GM12891 (cell line): ENCODE data around the gene LTBP3.
A peak's percentile ranks its signal among the peaks of the same experiment; 100 is the strongest.

Experiments used
- DNase-seq: peaks from one replicate; pipeline ENCODE4 v3.0.0; 2011; ENCODE audit warnings: low spot score; ENCODE audit not compliant: insufficient read length
- FAIRE-seq: peaks from 2 replicates; lab custom pipeline; 2011; peaks lifted over from hg19 to GRCh38; lab: Jason Lieb, UNC
- PAX5 ChIP-seq: IDR thresholded peaks from 2 replicates; pipeline ENCODE4 v1.6.1; 2011; ENCODE audit warnings: low read length, moderate library complexity, mild to moderate bottlenecking; ENCODE audit not compliant: insufficient read depth, severe bottlenecking
- POLR2A ChIP-seq: IDR thresholded peaks from 2 replicates; pipeline ENCODE4 v1.6.1; 2011; ENCODE audit warnings: low read depth, low read length, control low read depth
- POLR2AphosphoS5 ChIP-seq: IDR thresholded peaks from 2 replicates; pipeline ENCODE4 v1.6.1; 2011; ENCODE audit warnings: low read depth, low read length, control low read depth
- POU2F2 ChIP-seq: IDR thresholded peaks from 2 replicates; pipeline ENCODE4 v1.6.1; 2011; ENCODE audit warnings: low read depth, mild to moderate bottlenecking, control low read depth, low read length, moderate library complexity
- SPI1 ChIP-seq: IDR thresholded peaks from 2 replicates; pipeline ENCODE4 v1.6.1; 2011; ENCODE audit warnings: low read depth, low read length, control low read depth
- TAF1 ChIP-seq: IDR thresholded peaks from 2 replicates; pipeline ENCODE4 v1.6.1; 2011; ENCODE audit warnings: low read depth, low read length, control low read depth

LTBP3 gene

GRCh38 chr11:65586247-65586630 is 28.1 kb upstream of the LTBP3 start:
- TF ChIP-seq TAF1 (no peak), POLR2AphosphoS5 (no peak), POLR2A (no peak), PAX5 (no peak), SPI1 (no peak), POU2F2 (no peak)
- no peak for DNase-seq
- FAIRE-seq = no peak

GRCh38 chr11:65585396-65586246 is 27.5 kb upstream of the LTBP3 start:
- TF ChIP-seq POU2F2 (no peak), PAX5 (no peak), POLR2AphosphoS5 (no peak), SPI1 (no peak)
- FAIRE-seq (peak; percentile 16), DNase-seq (no peak)

GRCh38 chr11:65584723-65585171 is 26.6 kb upstream of the LTBP3 start:
- FAIRE-seq = no peak
- DNase-seq = no peak
- TF ChIP-seq POLR2A (no peak), SPI1 (no peak), POU2F2 (no peak), TAF1 (no peak), POLR2AphosphoS5 (no peak), PAX5 (no peak)

- DNase-seq (no peak), FAIRE-seq (no peak)
- TF ChIP-seq POU2F2 = no peak
- TF ChIP-seq POLR2AphosphoS5 = no peak
- no peak for TF ChIP-seq SPI1
- no peak for TF ChIP-seq TAF1
Observed at GRCh38 chr11:65584106-65584505, 25.9 kb upstream of the LTBP3 start.

GRCh38 chr11:65583589-65583988 is 25.4 kb upstream of the LTBP3 start:
- no peak for DNase-seq
- TF ChIP-seq POU2F2 (no peak), TAF1 (no peak), PAX5 (no peak), POLR2AphosphoS5 (no peak), POLR2A (no peak), SPI1 (no peak)
- FAIRE-seq = no peak

- no peak for DNase-seq
- TF ChIP-seq PAX5 (no peak), SPI1 (no peak), POLR2A (no peak), TAF1 (no peak), POLR2AphosphoS5 (no peak), POU2F2 (no peak)
- FAIRE-seq = no peak
Observed at GRCh38 chr11:65581928-65582327, 23.8 kb upstream of the LTBP3 start.

GRCh38 chr11:65580756-65581155 is 22.6 kb upstream of the LTBP3 start:
- no peak for DNase-seq
- no peak for FAIRE-seq
- TF ChIP-seq TAF1 = no peak
- TF ChIP-seq POLR2AphosphoS5 = no peak
- TF ChIP-seq PAX5 = no peak
- no peak for TF ChIP-seq POLR2A
- TF ChIP-seq POU2F2 = no peak
- TF ChIP-seq SPI1 = no peak

GRCh38 chr11:65580031-65580692 is 22.0 kb upstream of the LTBP3 start:
- TF ChIP-seq POLR2A (no peak), PAX5 (no peak), TAF1 (no peak), SPI1 (no peak), POU2F2 (no peak), POLR2AphosphoS5 (no peak)
- FAIRE-seq (no peak), DNase-seq (no peak)

- TF ChIP-seq POLR2A (no peak), SPI1 (no peak), TAF1 (no peak), PAX5 (no peak), POU2F2 (no peak), POLR2AphosphoS5 (no peak)
- FAIRE-seq (no peak), DNase-seq (no peak)
Observed at GRCh38 chr11:65579291-65579690, 21.1 kb upstream of the LTBP3 start.
